ENCODE results near the gene GRIN3A. TPM values are rescaled to one million over a fixed set of nuclear protein-coding genes. Genes with fewer than 3 reads are reported as not detected.

Gene GRIN3A
- polyA plus RNA-seq, 1 of the 3 experiments (the other 2 are of a cell fraction) = not detected

GRCh38 chr9:101578378-101578777, 160.1 kb downstream of the GRIN3A start:
- no peak overlapping the region for H3K27ac ChIP-seq (ENCODE audit: low read depth in 2 of 2, low read length in 1 of 2)
- POLR2A ChIA-PET = no interaction called here
- no peak overlapping the region for H2AFZ ChIP-seq (ENCODE audit: low read depth)
- no peaks in the 10 kb centered on the region for H3K9me2 ChIP-seq
- H3K79me2 ChIP-seq (ENCODE audit: insufficient read depth) = no peaks in the 10 kb centered on the region
- no peak for TF ChIP-seq EZH2phosphoT487 (IDR thresholded peaks at IDR 0.05; ENCODE audit: borderline replicate concordance, low read depth)
- no peak for TF ChIP-seq YY1 (IDR thresholded peaks at IDR 0.05; ENCODE audit: low read depth)
- TF ChIP-seq, protein P1, sequence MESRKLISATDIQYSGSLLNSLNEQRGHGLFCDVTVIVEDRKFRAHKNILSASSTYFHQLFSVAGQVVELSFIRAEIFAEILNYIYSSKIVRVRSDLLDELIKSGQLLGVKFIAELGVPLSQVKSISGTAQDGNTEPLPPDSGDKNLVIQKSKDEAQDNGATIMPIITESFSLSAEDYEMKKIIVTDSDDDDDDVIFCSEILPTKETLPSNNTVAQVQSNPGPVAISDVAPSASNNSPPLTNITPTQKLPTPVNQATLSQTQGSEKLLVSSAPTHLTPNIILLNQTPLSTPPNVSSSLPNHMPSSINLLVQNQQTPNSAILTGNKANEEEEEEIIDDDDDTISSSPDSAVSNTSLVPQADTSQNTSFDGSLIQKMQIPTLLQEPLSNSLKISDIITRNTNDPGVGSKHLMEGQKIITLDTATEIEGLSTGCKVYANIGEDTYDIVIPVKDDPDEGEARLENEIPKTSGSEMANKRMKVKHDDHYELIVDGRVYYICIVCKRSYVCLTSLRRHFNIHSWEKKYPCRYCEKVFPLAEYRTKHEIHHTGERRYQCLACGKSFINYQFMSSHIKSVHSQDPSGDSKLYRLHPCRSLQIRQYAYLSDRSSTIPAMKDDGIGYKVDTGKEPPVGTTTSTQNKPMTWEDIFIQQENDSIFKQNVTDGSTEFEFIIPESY (IDR thresholded peaks at IDR 0.05; ENCODE audit: borderline replicate concordance, low read depth) = no peak
- no peak for TF ChIP-seq FOXM1 (IDR thresholded peaks at IDR 0.05; ENCODE audit: low read depth)
- no peaks in the 10 kb centered on the region for H3K9me3 ChIP-seq
- no peak overlapping the region for H3K4me2 ChIP-seq
- CTCF ChIA-PET = interaction anchor here (0.7 kb wide), 1 partner anchor 11 kb away, joined by 3 read pairs; no protein-coding TSS in a partner anchor
- peaks cover 2 to 5% of the 10 kb centered on the region in 2 experiments; a peak in 2 of 4 replicates for H3K4me1 ChIP-seq (ENCODE audit: control insufficient read depth in 1 of 2, insufficient read depth in 2 of 2, low read depth in 1 of 2, low read length in 1 of 2)
- peaks cover 11% of the 10 kb centered on the region for H3F3A ChIP-seq (replicated peaks; ENCODE audit: insufficient read depth)
- no peak overlapping the region for H3K9ac ChIP-seq
- no peaks in the 10 kb centered on the region for H3K27me3 ChIP-seq (ENCODE audit: insufficient read depth)
- WGBS (ENCODE audit: low lambda C conversion rate) = 75% methylated on average over 3 of the region's 3 CpGs
- peaks cover 0 to 4% of the 10 kb centered on the region in 2 experiments for H3K36me3 ChIP-seq (replicated peaks in 1 of 2; ENCODE audit: control insufficient read depth in 1 of 2, insufficient read depth in 2 of 2, low read length in 1 of 2)
- DNase-seq = no peak
- no peak overlapping the region for H3K4me3 ChIP-seq (ENCODE audit: low read depth in 2 of 2, low read length in 1 of 2)
- no peaks in the 10 kb centered on the region for H4K20me1 ChIP-seq (ENCODE audit: insufficient read depth)

- Histone ChIP-seq H3K9me3 (no peaks in the 10 kb centered on the region), H2AFZ (ENCODE audit: low read depth) (no peak overlapping the region), H3K4me1 (ENCODE audit: control insufficient read depth in 1 of 2, insufficient read depth in 2 of 2, low read depth in 1 of 2, low read length in 1 of 2) (peaks cover 0 to 2% of the 10 kb centered on the region in 2 experiments; a peak in 1 of 4 replicates), H3K9ac (no peak overlapping the region), H3K79me2 (ENCODE audit: insufficient read depth) (no peaks in the 10 kb centered on the region), H4K20me1 (ENCODE audit: insufficient read depth) (no peaks in the 10 kb centered on the region), H3K9me2 (no peaks in the 10 kb centered on the region), H3F3A (replicated peaks; ENCODE audit: insufficient read depth) (no peaks in the 10 kb centered on the region), H3K27ac (ENCODE audit: low read depth in 2 of 2, low read length in 1 of 2) (no peak overlapping the region), H3K4me2 (no peak overlapping the region), H3K36me3 (replicated peaks in 1 of 2; ENCODE audit: control insufficient read depth in 1 of 2, insufficient read depth in 2 of 2, low read length in 1 of 2) (peaks cover 4 to 9% of the 10 kb centered on the region in 2 experiments), H3K4me3 (ENCODE audit: low read depth in 2 of 2, low read length in 1 of 2) (no peak overlapping the region), H3K27me3 (ENCODE audit: insufficient read depth) (no peaks in the 10 kb centered on the region)
- CTCF ChIA-PET = interaction anchor here (0.6 kb wide), 1 partner anchor 82 kb away, joined by 3 read pairs; no protein-coding TSS in a partner anchor
- TF ChIP-seq YY1 (IDR thresholded peaks at IDR 0.05; ENCODE audit: low read depth) (no peak), ELF1 (IDR thresholded peaks at IDR 0.05) (no peak), RAD21 (IDR thresholded peaks at IDR 0.05; ENCODE audit: low read length) (no peak), GATA2 (CRISPR knock-in tag; IDR thresholded peaks at IDR 0.05) (no peak), RFX5 (IDR thresholded peaks at IDR 0.05; ENCODE audit: low read length) (no peak), FOSL2 (IDR thresholded peaks at IDR 0.05; ENCODE audit: borderline replicate concordance, low read depth) (no peak), REST (IDR thresholded peaks at IDR 0.05; ENCODE audit: low read depth, low read length) (no peak), FOXJ3 (CRISPR knock-in tag; IDR thresholded peaks at IDR 0.05) (no peak)
- TF ChIP-seq, protein P2, sequence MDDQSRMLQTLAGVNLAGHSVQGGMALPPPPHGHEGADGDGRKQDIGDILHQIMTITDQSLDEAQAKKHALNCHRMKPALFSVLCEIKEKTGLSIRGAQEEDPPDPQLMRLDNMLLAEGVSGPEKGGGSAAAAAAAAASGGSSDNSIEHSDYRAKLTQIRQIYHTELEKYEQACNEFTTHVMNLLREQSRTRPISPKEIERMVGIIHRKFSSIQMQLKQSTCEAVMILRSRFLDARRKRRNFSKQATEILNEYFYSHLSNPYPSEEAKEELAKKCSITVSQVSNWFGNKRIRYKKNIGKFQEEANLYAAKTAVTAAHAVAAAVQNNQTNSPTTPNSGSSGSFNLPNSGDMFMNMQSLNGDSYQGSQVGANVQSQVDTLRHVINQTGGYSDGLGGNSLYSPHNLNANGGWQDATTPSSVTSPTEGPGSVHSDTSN (IDR thresholded peaks at IDR 0.05) = no peak
- TF ChIP-seq, protein P3, sequence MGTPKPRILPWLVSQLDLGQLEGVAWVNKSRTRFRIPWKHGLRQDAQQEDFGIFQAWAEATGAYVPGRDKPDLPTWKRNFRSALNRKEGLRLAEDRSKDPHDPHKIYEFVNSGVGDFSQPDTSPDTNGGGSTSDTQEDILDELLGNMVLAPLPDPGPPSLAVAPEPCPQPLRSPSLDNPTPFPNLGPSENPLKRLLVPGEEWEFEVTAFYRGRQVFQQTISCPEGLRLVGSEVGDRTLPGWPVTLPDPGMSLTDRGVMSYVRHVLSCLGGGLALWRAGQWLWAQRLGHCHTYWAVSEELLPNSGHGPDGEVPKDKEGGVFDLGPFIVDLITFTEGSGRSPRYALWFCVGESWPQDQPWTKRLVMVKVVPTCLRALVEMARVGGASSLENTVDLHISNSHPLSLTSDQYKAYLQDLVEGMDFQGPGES (IDR thresholded peaks at IDR 0.05; ENCODE audit: low read depth, low read length) = no peak
- no peak for DNase-seq
- POLR2A ChIA-PET = no interaction called here
Observed at GRCh38 chr9:101574731-101575333, 163.6 kb downstream of the GRIN3A start.
